ENCODE measurements around the gene CDC14B.
A peak's percentile ranks its signal among the peaks of the same experiment; 100 is the strongest.

Gene CDC14B

DNA sequence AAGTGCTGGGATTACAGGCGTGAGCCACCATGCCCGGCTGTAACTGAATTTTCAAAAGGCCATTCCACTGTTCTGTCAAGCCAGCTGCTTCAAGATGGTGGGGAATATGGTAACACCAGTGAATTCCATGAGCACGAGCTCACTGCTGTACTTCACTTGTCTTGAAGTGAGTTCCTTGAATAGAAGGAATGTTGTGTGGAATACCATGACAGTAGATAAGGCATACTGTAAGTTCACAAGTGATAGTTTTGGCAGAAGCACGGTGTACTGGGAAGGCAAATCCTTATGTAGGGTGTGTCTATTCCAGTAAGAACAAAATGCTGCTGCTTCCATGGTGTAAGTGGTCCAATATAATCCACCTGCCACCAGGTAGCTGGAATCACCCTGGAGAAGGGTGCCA, 42.1 kb upstream of the CDC14B start:
- no peak for DNase-seq (ENCODE audit: extremely low spot score)
- POLR2A ChIA-PET, result no interaction called here
- CTCF ChIA-PET, result no interaction called here
- TF ChIP-seq, protein P1, sequence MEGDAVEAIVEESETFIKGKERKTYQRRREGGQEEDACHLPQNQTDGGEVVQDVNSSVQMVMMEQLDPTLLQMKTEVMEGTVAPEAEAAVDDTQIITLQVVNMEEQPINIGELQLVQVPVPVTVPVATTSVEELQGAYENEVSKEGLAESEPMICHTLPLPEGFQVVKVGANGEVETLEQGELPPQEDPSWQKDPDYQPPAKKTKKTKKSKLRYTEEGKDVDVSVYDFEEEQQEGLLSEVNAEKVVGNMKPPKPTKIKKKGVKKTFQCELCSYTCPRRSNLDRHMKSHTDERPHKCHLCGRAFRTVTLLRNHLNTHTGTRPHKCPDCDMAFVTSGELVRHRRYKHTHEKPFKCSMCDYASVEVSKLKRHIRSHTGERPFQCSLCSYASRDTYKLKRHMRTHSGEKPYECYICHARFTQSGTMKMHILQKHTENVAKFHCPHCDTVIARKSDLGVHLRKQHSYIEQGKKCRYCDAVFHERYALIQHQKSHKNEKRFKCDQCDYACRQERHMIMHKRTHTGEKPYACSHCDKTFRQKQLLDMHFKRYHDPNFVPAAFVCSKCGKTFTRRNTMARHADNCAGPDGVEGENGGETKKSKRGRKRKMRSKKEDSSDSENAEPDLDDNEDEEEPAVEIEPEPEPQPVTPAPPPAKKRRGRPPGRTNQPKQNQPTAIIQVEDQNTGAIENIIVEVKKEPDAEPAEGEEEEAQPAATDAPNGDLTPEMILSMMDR (IDR thresholded peaks at IDR 0.05; ENCODE audit: control extremely low read depth, extremely low read depth, low read depth, missing control alignments), result no peak

DNA sequence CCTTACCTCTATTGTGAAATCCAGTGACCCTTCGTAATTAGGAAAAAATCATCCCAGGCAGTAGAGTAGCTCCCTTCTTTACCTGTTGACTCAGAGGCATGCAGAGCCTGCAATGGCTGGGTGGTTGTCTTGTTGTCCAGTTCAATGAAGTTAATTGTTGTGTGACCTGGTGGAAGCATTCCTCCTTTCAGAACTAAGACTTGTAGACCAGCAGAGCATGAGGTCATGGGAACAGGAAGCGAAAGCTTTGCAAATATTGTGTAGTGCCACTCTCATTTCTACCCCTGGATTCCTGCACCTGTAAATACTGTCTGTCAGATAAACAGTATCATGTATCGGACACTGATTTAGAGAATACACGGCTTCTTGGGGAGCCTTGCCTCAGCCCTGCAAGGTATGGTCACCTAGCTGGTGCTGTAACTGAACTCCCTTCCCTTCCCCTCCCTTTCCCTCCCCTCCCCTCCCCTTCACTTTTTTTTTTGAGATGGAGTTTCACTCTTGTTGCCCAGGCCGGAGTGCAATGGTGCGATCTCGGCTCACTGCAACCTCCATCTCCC, 41.1 kb upstream of the CDC14B start:
- ChIA-PET POLR2A (no interaction called here), CTCF (interaction anchor here (1.2 kb wide), 1 partner anchor 14 kb away, joined by 3 read pairs; no protein-coding TSS in a partner anchor)
- TF ChIP-seq, protein P1 (IDR thresholded peaks at IDR 0.05; ENCODE audit: control extremely low read depth, extremely low read depth, low read depth, missing control alignments), result no peak
- DNase-seq (ENCODE audit: extremely low spot score), result no peak

DNA sequence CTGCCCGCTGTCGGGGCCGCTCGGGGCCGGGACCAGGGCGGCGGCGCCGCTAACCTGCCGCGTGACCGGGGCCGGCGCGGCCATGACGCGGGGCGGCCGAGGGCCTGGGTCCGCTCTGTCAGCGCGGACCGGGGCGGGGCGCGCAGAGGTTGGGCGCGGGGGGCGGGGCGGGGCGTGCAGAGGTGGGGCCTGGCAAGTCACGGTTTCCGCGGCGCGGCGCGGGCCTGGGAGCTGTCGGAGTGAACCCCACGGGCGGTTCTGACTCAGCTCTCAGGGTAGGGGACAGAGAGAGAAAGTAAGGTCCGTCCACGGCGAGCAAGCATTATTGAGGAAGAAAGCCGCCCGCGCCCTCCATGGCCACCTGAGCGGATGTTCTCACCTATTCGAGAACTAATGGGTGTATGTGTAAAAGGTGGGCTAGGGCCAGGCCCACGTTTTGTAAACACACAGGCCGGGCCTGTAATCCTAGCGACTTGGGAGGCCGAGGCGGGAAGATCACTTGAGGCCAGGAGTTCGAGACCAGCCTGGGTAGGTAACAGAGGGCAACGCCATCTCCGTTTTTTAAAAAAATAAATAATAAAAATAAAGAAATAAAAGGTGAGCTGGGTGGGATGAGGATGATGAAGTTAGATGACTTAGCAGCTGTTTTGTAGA, 35.7 kb upstream of the CDC14B start, which contains the start of gene PRXL2C:
Gene PRXL2C (minus strand): TSS at position 120 of the 654 bp plus-strand sequence. CDS start 36 bp downstream, at position 84.
- POLR2A ChIA-PET, result no interaction called here
- TF ChIP-seq, protein P1 (IDR thresholded peaks at IDR 0.05; ENCODE audit: control extremely low read depth, extremely low read depth, low read depth, missing control alignments), result no peak
- CTCF ChIA-PET, result interaction anchor here (1.2 to 4.0 kb wide), 3 partner anchors 11 to 338 kb away, joined by 3 to 29 read pairs (median 4); no protein-coding TSS in a partner anchor
- DNase-seq (ENCODE audit: extremely low spot score), result peak; percentile 75

DNA sequence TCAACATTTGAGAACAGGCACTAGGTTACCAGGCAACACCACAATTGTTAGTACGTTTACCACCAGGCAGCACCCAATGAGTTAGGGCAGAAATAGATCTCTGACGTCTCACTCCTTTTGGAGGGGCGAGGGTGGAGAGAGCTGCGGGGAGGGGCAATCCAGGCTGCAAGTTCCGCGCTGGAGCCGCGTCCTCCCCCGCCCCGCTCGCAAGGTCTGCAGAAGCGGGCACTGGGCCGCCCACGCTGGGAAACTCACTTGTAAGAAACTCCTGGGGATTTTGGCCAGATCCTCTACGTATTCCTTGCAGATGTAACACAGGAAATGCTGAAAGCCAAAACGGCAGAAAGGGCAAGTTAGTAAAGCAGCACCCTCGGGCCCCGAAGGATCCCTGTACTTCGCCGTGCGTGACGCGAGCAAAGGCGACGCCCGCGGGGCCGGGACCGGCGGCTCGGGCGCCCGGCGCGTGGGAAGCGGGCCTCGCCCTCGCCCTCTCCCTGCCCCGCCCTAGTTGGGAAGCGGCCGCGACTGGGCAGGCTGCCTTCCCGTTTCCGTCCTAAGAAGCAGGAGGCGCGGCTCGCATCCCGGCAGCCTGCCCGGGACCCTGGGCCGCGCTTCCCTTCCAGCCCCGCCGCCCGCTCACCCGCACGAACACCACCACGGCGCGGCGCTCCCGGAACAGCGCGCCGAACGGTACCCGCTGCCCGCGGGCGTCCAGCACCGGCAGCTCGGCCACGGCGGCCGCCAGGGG, 35.0 kb upstream of the CDC14B start:
- CTCF ChIA-PET, result interaction anchor here (1.3 to 4.0 kb wide), 2 partner anchors 12 to 213 kb away, joined by 4 to 29 read pairs; no protein-coding TSS in a partner anchor
- DNase-seq (ENCODE audit: extremely low spot score), result peak; percentile 56

DNA sequence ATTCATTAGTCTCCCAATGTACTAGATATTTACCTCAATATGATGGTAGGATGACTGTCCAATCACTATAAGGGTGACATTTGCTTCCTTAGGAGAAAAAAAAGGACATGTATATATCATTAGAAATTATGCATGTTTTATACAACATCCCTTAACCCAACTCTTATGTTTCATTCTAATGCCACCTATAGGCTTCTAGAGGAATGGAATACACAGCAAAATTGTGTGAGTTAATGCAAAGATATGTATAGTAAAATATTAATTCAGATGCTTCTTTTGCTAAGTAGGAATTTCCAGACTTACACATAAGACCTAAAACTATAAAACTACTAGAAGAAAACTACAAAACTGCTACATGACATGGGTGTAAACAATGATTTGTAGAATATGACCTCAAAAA, 32.0 kb upstream of the CDC14B start:
- POLR2A ChIA-PET, result no interaction called here
- no peak for DNase-seq (ENCODE audit: extremely low spot score)
- CTCF ChIA-PET, result interaction anchor here (1.0 kb wide), 1 partner anchor 209 kb away, joined by 3 read pairs; no protein-coding TSS in a partner anchor
- TF ChIP-seq, protein P1 (IDR thresholded peaks at IDR 0.05; ENCODE audit: control extremely low read depth, extremely low read depth, low read depth, missing control alignments), result peak; percentile 59

More for the DNA sequence above, 35.0 kb upstream of the CDC14B start:
- POLR2A ChIA-PET, result no interaction called here
- TF ChIP-seq, protein P1 (IDR thresholded peaks at IDR 0.05; ENCODE audit: control extremely low read depth, extremely low read depth, low read depth, missing control alignments), result no peak

DNA sequence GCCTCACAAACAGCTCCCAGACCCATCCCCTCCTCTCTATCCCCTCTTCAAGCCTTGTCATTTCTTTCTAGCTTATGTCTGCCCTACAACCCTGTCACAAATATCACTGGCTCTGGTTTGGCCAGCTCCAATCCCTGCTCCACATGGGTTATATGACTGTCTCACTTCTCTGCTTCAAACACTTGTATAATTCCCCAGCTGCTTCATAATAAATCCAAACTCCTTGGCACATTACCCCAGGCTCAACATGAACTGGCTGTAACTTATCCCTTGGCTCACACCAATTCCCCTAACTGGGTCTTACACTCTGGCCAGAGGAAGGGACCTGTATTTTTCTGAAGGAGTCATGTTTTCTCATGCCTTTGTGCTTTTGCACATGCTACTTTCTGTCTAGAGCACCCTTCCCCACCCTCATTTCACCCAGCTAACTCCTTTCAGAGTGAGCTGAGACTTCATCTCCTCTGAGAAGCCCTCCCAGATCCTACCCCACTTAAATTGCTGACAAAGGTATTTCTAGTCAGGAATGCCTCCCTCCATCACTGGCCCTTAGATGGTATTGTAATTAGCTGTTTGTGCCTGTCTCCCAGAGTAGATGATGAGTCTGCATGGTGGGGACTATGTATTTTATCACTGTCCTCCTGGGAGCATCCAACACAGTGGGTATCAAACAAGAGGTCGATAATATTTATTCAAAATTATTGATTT, 30.1 kb upstream of the CDC14B start:
- CTCF ChIA-PET, result interaction anchor here (1.0 to 2.0 kb wide), 5 partner anchors 8 to 324 kb away, joined by 3 to 12 read pairs (median 6); no protein-coding TSS in a partner anchor
- POLR2A ChIA-PET, result no interaction called here
- DNase-seq (ENCODE audit: extremely low spot score), result no peak
- TF ChIP-seq, protein P1 (IDR thresholded peaks at IDR 0.05; ENCODE audit: control extremely low read depth, extremely low read depth, low read depth, missing control alignments), result no peak
